ENCODE results near the gene BCLAF3. TPM values are rescaled to one million over a fixed set of nuclear protein-coding genes. Genes with fewer than 3 reads are reported as not detected.

BCLAF3 gene
- total RNA-seq, 6 donors from 2014 or later: 6.1 to 23.0 (median 13.8) TPM

- DNase-seq (no peak), ATAC-seq (ENCODE audit: low FRiP score in 2 of 2) (no peak)
- Histone ChIP-seq H3K4me3 (no peak overlapping the region), H3K27ac (no peak overlapping the region), H3K9me3 (no peaks in the 10 kb centered on the region), H3K27me3 (no peaks in the 10 kb centered on the region), H3K36me3 (no peaks in the 10 kb centered on the region), H3K4me1 (no peaks in the 10 kb centered on the region)
- TF ChIP-seq POLR2AphosphoS5 (IDR thresholded peaks at IDR 0.05): no peak
- no peak for TF ChIP-seq POLR2A (IDR thresholded peaks at IDR 0.05)
- TF ChIP-seq CTCF (IDR thresholded peaks at IDR 0.05): no peak
- TF ChIP-seq EP300 (IDR thresholded peaks at IDR 0.05): no peak
- 77 to 80% methylated on average over 1 to 4 of the region's 4 CpGs for WGBS, 2 donors
These were observed 10.7 kb upstream of the BCLAF3 start for GRCh38 chrX:20001588-20001987.

GRCh38 chrX:19991350-19991718 lies 473 bp upstream of the BCLAF3 start:
- H3K4me1 ChIP-seq: peaks cover 0 to 13% (median 2%) of the 10 kb centered on the region in 4 donors
- H3K9me3 ChIP-seq: no peaks in the 10 kb centered on the region
- H3K27ac ChIP-seq: peak overlapping the region in 3 of 4 donors; percentile 78 to 88 (median 78)
- TF ChIP-seq POLR2A (IDR thresholded peaks at IDR 0.05): no peak
- TF ChIP-seq EP300 (IDR thresholded peaks at IDR 0.05): no peak
- 44 to 61% methylated on average over 6 of the region's 6 CpGs for WGBS, 2 donors
- no peaks in the 10 kb centered on the region for H3K36me3 ChIP-seq
- no peak for DNase-seq
- no peaks in the 10 kb centered on the region for H3K27me3 ChIP-seq
- H3K4me3 ChIP-seq: peak overlapping the region in 3 of 4 donors; percentile 73 to 82 (median 81)
- ATAC-seq (ENCODE audit: low FRiP score in 2 of 2): no peak

DNA sequence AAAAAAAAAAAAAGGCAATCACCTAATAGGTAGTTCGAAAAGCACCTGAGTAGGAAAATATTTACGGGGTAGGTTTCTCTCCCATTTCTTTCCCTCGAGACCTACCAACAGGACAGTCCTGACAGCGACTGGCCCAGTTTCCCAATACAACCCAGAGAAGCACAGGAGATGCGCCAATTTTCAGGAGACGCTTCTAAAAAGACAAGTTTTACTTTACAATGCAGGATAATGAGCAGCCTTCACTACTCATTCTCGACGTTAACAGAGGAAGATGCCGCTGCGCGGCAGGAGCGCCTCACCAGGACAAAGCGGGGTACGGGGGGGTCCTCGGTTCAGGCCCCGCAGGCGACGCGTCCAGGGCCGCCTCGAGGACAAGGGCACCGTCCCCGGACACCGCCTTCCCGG lies 708 bp downstream of the BCLAF3 start:
- H3K4me1 ChIP-seq: peaks cover 0 to 13% (median 2%) of the 10 kb centered on the region in 4 donors
- H3K27ac ChIP-seq: peak overlapping the region; percentile 78 to 88 (median 78)
- H3K4me3 ChIP-seq: peak overlapping the region; percentile 52 to 82 (median 77)
- TF ChIP-seq EP300 (IDR thresholded peaks at IDR 0.05) (no peak), CTCF (IDR thresholded peaks at IDR 0.05) (no peak), POLR2AphosphoS5 (IDR thresholded peaks at IDR 0.05) (no peak), POLR2A (IDR thresholded peaks at IDR 0.05) (no peak)
- no peaks in the 10 kb centered on the region for H3K27me3 ChIP-seq
- H3K36me3 ChIP-seq: no peaks in the 10 kb centered on the region
- H3K9me3 ChIP-seq: no peaks in the 10 kb centered on the region
- 16 to 26% methylated on average over 5 to 24 of the region's 25 CpGs for WGBS, 2 donors
- ATAC-seq (ENCODE audit: low FRiP score in 2 of 2): peak in 1 of 2 donors; percentile 34
- no peak for DNase-seq

DNA sequence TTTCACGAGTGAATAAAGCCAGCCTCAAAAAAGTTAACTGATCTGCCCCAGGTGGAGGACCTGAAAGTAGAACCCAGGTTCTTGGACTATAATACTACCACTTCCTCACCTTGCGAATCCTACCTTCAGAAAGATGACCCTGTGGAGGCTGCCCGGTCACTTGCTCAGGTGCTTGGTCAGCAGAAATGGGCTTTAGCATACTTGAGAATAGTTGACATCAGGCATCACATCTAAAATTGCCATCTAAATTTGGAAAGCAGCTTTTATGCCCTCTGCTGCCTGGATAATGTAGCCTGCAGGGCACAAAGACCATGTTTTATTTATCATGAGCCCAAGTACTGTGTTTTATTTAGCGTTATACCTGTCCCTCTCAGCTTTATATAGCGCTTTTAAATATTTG lies 3.0 kb downstream of the BCLAF3 start:
- 82 to 93% methylated on average over 5 of the region's 5 CpGs for WGBS, 2 donors
- no peaks in the 10 kb centered on the region for H3K36me3 ChIP-seq
- no peaks in the 10 kb centered on the region for H3K27me3 ChIP-seq

GRCh38 chrX:19986531-19986930 lies 4.3 kb downstream of the BCLAF3 start:
- Histone ChIP-seq H3K4me3 (no peak overlapping the region), H3K4me1 (peaks cover 0 to 13% (median 3%) of the 10 kb centered on the region in 4 donors), H3K36me3 (no peaks in the 10 kb centered on the region), H3K9me3 (no peaks in the 10 kb centered on the region), H3K27ac (no peak overlapping the region), H3K27me3 (no peaks in the 10 kb centered on the region)
- no peak for TF ChIP-seq CTCF (IDR thresholded peaks at IDR 0.05)
- no peak for TF ChIP-seq POLR2AphosphoS5 (IDR thresholded peaks at IDR 0.05)
- WGBS, 2 donors: 81 to 83% methylated on average over 3 of the region's 3 CpGs
- ATAC-seq (ENCODE audit: low FRiP score in 2 of 2) (no peak), DNase-seq (no peak)

More for the DNA sequence above, 3.0 kb downstream of the BCLAF3 start:
- Histone ChIP-seq H3K4me3 (no peak overlapping the region), H3K27ac (no peak overlapping the region), H3K9me3 (no peaks in the 10 kb centered on the region), H3K4me1 (peaks cover 0 to 13% (median 2%) of the 10 kb centered on the region in 4 donors)
- DNase-seq (no peak), ATAC-seq (ENCODE audit: low FRiP score in 2 of 2) (no peak)
- TF ChIP-seq POLR2A (IDR thresholded peaks at IDR 0.05) (no peak), POLR2AphosphoS5 (IDR thresholded peaks at IDR 0.05) (no peak), CTCF (IDR thresholded peaks at IDR 0.05) (no peak), EP300 (IDR thresholded peaks at IDR 0.05) (no peak)
